Astrocyte of the hippocampus (primary cell): ENCODE data around the gene SMAD6.

Experiments used
- DNase-seq: peaks from one replicate; pipeline ENCODE4 v3.0.0; 2011; ENCODE audit warnings: low read depth, low spot score

The SMAD6 gene

DNA sequence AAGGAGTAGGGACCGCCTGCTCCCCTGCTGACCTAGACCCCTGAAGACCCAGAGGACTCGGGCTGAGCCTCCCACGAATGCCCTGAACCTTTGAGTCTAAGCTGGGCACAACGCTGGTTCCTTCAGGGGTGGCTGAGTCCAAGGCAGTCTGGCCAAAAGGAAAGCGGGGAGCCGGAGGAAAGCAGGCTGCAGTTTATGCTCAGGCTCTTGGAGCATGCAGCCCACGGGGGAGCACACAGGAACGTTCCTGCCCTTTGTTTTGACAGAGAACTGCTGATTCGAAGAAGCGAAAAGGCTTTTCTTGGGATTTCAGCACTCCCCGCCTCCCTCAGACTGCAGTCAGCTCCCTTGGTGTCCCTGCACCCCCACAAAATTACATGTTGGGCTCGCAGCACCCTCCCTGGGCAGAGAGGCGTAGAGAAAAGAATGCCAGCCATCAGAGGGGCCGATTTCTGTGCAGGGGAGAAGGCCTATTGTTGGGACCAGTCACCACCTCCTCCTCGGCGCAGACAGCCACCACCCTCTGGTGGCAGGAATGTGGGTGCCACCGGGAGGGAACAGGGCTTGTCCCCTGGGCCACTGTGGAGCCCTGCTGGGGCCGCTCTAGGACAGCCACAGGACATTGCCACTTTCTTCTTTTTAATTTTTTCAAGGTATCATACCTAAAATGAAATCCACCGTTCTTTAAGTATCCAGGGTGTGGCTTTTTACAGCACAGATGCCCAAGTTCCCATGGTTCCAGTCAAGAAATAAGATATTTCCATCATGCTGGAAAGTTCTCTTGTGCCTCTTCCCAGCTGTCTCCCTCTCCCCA lies 72.2 kb downstream of the SMAD6 start:
- DNase-seq = peak; percentile 94

DNA sequence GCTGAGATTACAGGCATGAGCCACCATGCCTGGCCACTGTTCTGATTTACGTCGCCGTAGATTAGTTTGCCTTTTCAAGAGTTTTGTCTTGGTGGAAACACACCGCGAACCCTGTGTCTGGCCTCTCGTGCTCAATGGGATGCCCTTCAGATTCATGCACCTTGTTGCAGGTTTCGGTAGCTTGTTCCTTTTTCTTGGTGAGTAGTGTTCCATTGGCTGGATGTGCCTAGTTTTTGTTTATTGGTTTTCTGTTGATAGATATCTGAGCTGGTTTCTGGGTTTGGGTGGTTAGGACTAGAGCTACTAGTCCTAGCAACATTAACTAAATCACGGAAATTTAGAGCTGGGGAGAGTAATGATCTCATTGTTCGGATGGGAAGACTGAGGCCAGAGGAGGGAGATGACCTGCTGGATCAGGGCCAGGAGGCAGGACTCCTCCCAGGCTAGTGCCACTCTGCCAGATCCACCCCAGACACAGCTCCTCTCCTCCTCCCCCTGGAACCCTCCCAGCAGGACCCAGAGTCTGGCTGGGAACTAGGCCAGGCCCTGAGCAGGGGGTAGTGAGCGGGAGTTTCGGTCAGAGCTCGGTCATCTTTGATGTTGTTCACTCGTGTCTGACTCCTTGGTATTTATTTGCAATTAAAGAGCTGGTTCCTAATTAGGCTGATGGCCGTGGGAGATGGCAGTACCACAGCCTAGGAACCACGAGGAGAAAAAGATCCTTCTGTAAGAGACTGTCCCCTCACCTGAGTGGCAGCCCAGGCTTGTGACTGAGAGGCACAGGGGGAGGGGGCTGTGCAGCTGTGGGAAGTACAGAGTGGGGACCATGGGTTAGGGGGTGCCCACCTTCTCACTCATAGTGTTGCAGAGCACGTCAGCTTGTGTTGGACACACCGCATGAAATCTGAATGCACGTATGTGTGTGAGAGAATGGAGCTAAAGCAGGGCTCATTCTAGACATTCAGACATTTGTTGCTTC lies 73.4 kb downstream of the SMAD6 start:
- DNase-seq = peak; percentile 88

DNA sequence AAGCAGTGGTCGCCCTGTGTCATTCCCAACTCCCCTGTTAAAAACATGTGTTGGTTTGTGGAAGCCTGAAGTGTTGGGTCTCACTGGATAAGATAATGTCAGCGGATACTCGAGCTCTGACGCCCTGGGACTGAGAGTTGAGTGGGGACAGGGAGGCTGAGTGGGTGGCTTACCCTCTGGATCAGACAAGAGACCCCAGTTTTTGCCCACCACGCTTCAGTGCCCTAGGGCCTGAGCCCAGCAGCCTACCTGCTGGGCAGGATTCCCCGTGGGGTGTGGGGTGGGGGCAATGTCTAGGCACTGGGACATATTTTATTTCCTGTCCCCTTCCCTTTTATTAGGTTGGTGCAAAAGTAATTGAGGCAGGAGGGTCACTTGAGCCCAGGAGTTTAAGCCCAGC lies 75.0 kb downstream of the SMAD6 start:
- no peak for DNase-seq

DNA sequence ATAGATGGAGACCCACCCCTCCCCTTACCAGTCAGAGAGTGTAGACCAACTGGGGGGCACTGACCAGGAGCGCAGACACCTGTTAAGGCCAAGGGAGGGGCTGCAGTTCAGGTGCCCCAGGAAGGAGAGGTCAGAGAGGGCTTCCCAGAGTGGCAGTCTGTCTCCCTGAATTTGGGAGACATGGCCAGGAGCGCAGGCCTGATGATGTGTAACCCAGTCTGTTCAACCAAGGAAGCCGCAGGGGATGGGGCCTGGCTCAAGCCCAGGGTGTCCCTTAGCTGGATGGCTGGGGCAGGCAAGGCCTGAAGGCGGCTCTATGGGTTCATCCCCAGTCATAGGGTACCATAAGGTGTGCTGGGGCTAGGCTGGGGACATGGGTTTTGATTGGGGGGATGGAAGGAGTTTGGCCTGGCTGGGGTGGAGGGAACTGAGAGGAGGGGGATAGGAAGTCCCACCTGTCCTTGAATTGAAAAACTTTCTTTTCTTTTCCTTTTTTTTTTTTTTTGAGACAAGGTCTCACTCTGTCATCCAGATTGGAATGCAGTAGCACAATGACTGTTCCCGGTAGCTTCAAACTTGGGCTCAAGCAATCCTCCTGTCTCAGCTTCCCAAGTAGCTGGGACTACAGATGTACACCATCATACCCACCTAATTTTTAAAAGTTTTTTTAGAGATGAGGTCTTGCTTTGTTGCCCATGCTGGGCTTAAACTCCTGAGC lies 75.7 kb downstream of the SMAD6 start:
- DNase-seq = no peak

DNA sequence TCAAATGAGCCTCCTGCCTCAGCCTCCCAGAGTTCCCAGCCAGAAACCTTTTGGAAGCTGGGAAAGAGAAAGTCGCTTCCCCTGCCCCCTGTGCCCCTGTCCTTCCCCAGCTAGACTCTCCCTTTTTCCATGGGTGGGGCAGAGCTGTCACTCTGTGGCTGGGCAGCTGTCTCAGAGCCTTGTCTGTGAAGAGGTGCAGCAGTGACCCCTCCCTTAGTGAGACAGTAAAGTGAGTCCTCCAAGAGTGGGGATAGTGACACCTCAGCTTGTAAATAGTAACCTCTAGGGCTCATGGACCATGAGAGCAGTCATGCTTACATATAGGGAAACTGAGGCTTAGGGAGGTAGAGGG lies 76.3 kb downstream of the SMAD6 start:
- DNase-seq = no peak

DNA sequence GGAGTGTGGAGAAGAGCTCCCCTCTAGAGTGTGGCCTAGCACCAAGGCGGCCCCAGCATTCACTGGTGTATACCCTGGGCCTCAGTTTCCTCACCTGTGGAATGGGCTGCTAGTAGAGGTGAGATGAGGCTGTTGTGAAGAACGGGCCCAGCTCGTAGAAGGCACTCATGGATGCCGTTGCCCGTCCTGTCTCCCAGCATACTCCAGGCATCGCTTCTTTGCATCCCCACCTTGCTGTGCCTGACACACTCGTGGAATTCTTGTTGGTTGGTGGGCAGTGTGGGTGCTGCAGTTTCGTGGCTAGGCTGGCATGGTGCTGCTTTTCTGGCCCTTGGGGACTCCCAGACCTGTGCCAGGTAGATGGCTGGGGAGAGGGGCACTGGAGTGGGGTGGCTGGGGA lies 76.7 kb downstream of the SMAD6 start:
- no peak for DNase-seq

DNA sequence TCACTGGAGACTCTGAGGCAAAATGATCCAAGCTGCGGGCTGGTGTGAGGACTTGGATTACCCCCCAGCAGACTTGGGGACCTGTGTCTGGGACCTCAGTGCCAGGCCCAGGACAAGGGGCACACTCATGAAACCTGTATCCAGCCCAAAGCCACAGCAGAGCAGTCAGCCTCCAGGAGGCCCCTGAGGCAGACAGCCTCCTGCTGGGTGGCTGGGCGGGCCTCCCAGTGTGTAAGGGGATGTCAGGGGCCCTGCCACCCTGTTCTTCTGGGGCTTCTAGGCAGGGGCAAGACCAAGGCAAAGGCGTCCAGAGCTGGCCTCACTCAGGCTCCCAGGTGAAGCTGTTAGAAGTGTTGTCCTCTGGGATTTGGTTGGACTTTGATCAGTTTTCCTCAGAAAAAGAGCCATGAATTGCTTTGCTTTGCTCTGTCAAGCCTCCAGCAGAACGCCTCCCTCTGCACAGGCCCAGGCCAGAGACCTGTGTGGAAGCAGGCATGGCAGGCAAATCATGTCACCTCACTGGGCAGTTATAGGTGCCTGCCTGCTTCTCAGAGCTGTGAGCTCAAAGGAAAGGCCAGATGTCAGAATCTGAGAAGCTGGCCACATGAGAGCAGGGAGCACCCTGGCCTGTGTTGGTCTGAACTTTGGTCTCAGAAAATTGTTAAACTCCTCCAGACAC lies 77.4 kb downstream of the SMAD6 start:
- DNase-seq = peak; percentile 42

DNA sequence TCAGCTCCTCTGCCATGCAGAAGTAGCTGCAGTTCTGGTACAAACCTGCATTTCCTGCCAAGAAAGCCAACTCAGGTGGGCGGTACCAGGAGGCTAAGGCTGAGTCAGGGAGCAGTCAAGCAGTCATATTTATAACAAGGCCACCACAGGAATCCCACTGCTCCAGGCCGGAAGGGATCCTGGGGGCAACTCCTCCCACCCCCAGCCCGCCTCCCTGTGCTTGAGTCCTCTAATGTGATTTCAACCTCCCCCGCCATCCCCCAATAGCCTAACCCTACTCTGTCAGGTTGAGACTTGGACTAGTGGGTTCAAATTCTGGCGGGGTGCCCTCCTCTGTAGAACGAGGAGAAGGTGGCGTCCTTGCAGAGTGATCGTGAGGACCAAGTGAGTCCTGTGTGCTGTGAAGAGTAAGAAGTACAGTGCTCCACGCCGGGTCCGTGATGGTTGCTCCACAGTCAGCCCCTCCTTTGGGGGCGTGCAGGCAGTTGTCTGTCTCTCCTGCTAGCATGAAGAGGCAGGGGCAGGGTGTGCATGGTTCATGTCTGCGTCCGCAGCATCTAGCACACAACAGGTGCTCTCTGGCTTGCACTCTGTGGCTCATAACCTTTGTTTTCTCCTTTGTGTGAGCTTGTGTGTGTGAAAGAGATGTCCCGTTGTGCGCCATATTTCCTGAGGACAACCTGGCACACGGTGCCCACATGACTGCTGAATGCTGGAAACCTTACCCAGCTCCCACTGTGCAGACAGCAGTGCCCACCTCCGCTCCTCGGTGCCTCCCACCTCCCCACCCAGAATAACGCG lies 78.3 kb downstream of the SMAD6 start:
- peak; percentile 94 for DNase-seq

DNA sequence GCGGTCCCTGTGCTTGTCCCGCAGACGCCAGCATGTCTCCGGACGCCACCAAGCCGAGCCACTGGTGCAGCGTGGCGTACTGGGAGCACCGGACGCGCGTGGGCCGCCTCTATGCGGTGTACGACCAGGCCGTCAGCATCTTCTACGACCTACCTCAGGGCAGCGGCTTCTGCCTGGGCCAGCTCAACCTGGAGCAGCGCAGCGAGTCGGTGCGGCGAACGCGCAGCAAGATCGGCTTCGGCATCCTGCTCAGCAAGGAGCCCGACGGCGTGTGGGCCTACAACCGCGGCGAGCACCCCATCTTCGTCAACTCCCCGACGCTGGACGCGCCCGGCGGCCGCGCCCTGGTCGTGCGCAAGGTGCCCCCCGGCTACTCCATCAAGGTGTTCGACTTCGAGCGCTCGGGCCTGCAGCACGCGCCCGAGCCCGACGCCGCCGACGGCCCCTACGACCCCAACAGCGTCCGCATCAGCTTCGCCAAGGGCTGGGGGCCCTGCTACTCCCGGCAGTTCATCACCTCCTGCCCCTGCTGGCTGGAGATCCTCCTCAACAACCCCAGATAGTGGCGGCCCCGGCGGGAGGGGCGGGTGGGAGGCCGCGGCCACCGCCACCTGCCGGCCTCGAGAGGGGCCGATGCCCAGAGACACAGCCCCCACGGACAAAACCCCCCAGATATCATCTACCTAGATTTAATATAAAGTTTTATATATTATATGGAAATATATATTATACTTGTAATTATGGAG lies 79.1 kb downstream of the SMAD6 start:
- no peak for DNase-seq

DNA sequence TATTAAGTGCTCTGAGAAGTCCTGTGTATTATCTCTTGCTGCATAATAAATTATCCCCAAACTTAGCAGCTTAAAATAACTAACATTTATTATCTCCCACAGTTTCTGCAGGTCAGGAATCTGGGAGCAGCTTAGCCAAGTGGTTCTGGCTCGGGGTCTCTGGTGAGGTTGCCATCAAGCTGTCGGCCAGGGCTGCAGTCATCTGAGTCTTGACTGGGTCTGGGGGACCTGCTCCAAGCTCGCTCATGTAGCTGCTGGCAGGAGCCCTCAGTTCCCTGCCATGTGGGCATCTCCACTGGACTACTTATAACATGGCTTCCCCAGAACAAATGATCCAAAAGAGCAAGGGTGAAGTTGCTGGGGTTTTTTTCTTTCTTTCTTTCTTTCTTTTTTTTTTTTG lies 80.7 kb downstream of the SMAD6 start:
- no peak for DNase-seq

DNA sequence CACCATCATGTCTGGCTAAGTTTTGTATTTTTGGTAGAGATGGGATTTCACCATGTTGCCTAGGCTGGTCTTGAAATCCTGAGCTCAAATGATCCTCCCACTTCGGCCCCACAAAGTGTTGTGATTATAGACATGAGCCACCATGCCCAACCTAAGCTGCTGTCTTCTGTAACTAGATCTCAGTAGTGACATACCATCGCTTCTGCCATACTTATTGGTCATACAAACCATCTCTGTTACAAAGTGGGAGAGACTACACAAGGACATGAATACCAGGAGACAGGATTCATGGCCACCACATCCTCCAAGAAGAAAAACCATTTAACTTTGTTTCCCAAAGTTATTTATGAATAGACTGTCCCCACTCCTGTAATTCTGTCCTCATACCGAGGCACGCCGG lies 81.3 kb downstream of the SMAD6 start:
- DNase-seq = no peak

DNA sequence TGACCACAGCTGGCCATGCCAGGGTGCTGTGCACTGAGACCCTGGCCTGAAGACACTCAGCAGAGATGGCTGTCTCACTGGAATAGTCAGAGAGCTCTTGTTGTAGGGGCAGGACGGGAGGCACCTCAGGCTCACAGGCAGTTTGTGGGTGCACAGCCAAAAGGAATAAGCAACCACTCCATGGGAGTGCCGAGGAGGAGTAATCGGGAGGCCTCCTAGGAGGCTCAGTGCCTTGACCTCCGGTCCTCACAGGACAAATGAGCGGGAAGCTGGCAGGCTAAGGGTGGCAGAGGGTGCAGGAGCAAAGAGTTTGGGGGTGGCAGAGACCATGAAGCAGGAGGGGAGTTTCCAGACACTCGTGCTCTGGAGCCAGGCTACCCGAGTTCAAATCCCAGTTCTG lies 81.7 kb downstream of the SMAD6 start:
- DNase-seq = no peak

DNA sequence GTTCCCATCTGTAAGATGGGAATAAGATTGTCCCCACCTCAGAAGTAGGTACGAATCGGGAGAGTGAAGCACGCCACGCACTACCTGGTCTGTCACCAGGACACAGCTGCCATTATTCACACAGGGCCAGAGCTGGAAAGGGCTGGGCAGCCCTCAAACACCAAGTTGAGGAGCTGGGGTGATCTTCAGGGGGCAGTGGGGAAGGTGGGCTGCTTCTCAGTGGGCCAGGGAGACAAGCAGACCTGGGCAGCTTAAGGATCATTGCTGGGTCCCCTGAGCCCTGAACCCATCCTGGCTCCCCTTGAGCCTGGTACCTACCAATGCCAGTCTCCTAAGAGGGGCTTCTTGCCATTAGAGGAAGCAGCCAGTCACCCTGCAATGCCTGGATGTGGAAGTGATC lies 82.1 kb downstream of the SMAD6 start:
- no peak for DNase-seq

DNA sequence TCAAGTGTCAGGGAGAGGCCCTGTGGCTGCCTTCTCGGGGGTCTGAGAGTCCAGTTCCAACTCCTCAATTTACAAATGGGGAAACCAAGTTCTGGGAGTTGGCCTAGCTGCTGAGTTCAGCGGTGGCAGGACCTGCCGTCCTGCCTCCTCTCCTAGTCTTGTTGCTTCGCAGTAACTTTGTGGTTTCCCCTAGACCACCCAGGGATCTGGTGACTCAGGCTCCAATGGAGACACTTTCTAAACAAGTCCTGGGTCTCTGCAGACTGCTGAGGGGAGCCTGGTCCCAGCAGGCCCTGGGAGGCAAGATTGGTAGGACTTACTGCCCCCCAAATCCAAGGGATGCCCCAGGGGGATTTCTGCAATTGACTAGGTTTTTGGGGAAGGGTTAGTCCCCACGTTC lies 83.6 kb downstream of the SMAD6 start:
- DNase-seq = peak; percentile 87

DNA sequence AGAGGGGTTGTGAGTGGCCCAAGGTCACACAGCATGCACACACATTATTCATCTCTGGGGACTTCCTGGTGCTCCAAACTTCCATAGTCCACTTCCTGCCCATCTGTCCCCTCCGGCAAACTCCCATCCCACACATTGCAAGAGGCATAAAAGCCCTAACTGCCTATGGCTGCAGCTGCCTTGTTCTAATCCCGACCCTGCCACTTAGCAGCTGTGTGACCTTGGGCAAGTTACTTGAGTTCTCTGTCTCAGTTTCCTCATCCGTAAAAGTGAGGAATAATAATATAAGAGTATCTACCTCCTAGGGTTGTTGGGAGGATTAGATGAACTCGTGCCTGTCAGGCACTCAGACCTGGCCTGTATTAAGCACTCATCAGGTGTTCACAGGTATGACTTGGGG lies 84.2 kb downstream of the SMAD6 start:
- DNase-seq = no peak

DNA sequence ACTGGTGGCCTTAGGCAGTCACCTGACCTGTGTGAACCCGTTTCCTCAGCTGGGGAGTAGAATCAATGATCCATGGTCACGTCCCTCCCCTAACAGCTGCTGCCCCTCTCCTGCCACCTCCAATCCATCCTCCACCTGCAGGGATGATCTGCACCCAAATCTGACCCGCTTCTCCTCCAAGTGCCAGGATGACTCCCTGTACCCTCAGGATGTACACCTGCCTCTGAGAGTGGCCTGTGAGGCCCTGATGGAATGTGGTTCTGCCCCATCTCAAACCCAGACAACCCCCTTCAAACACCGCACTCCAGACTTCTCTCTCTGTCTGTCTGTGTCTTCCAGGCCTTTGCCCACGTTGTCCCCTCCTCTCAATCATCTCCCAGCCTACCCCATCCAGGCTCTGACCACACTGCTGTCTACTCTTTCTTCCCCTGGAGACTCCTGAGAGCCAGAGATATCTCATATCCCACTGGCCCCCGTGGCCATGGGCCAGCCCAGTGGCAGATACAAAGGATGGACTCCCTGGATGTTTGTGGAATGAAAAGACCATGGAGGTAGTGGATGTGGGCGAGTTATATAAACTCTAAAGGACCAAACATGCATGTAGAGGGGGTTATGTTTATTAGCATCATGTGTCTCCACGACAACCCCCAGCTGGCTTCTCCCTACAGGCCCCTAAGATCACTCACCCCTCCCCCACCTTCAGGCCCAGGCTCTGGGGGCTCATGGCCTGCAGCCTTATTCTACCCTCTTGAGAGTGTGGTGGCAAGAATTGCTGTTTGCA lies 84.9 kb downstream of the SMAD6 start:
- DNase-seq = no peak

DNA sequence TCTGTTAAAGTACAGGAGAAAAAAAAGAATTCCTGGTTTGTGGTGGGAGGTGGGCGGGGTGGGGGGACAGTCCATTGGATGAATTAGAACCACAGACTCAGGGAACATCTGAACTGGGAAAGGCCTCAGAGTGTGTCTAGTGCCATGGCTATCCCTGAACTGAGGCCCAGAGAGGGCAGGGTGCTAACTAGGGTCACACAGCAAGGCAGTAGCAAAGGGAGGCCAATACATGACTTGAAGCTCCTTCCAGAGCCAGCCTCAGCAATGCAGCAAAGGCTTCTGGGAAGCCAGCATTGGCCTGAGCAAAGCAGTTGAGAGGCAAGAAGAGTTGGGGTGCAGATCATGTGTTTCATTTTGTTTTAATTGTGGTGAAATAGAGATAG lies 85.4 kb downstream of the SMAD6 start:
- DNase-seq = no peak

DNA sequence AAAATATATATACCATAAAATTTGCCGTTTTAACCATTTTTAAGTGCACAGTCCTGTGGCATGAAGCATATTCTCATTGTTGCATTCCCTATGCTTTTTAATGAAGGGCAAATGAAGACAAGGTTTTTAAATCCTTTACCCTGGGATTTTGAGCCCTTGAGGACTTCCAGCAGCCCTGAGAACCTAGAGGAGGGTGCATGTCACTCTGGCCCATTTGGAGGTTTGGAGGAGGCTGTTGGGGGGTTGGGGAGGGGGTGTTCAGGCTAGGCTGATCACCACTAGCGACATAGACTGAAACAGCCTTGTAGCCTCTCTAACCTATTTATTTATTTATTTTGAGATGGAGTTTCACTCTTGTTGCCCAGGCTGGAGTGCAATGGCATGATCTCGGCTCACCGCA lies 86.0 kb downstream of the SMAD6 start:
- DNase-seq = no peak
